Adrenal gland (tissue), 12 donors: ENCODE results near the gene GRAMD2A. TPM values are rescaled to one million over a fixed set of nuclear protein-coding genes. Genes with fewer than 3 reads are reported as not detected.

Source experiments
- DNase-seq, 7 donors: peaks; one replicate each; pipeline ENCODE4 v3.0.0-alpha.2; 2019 to 2020
- H3K27ac ChIP-seq, 5 donors: fragments of 200-600 bp; sonication (generic) in 4 of 5; 1 replicate in 3 of 5; 2 replicates in 2 of 5; pipeline versions ENCODE4 v1.5.1 to v1.8.0; 2016 to 2020; ENCODE audit warnings: mild to moderate bottlenecking in 1 of 5
- H3K27me3 ChIP-seq: fragments of 200-600 bp; 2 replicates; pipeline ENCODE4 v1.8.0; 2021
- H3K36me3 ChIP-seq, 2 donors: fragments of 200-600 bp; replicated peaks in 1 of 2; 1 replicate in 1 of 2; 2 replicates in 1 of 2; pipeline versions ENCODE4 v1.5.1 to v1.8.0; 2018 to 2022
- H3K4me1 ChIP-seq, 2 donors: fragments of 200-600 bp; replicated peaks in 1 of 2; 1 replicate in 1 of 2; 2 replicates in 1 of 2; pipeline versions ENCODE4 v1.5.1 to v1.8.0; 2018 to 2021
- H3K4me3 ChIP-seq, 4 donors: fragments of 200-600 bp; sonication (generic) in 3 of 4; one replicate each; pipeline ENCODE4 v1.5.1; 2016 to 2018
- H3K9me3 ChIP-seq, 3 donors: fragments of 200-600 bp; sonication (generic) in 1 of 3; replicated peaks in 1 of 3; 1 replicate in 2 of 3; 2 replicates in 1 of 3; pipeline versions ENCODE4 v1.5.1 to v1.8.0; 2016 to 2021
- POLR2A ChIP-seq, 2 donors: fragments of 450-650 bp; IDR thresholded peaks; one replicate each; pipeline ENCODE4 v1.6.1; 2017; ENCODE audit warnings: antibody characterized with exemption in 2 of 2, mild to moderate bottlenecking in 2 of 2, moderate library complexity in 1 of 2
- WGBS, 4 donors: extraction: QIAGEN DNeasy Blood & Tissue Kit in 2 of 4; methylation state at CpG; one replicate each; pipeline versions ENCODE4 v1.1.5 to v1.1.7; 2013 to 2017; 5-methylcytosine and 5-hydroxymethylcytosine counted together
- intact Hi-C, 2 donors: fragments of 100-400 bp; cut with DNase I; formaldehyde crosslinking; loops; one replicate each; pipeline versions ENCODE4 v1.14.1 to v1.15.0; 2022 to 2023
- polyA plus RNA-seq, 3 donors: library from polyadenylated mRNA; stranded (reverse); fragments of 200-250 nt in 2 of 3; fragments of 350-450 nt in 1 of 3; fragmentation: Illumina TruSeq in 1 of 3; extraction: RNeasy Lipid Tissue Mini Kit (QIAGEN cat#74804) in 1 of 3; gene quantifications; one replicate each; pipeline ENCODE4 v1.2.3, GENCODE V29; 2013 to 2014
- total RNA-seq, 9 donors: library from RNA; depleted of rRNA in 4 of 9; stranded (reverse); fragments of >200 nt in 4 of 9; fragments of 120-200 nt in 1 of 9; fragmentation: NEBNext Ultra II Directional in 1 of 9; extraction: Animal tissue kit (Norgen Biotek cat#: 25700) in 1 of 9; gene quantifications; one replicate each; pipeline versions ENCODE4 v1.1.0 to v1.2.4, GENCODE V29; 2013 to 2023
- TF ChIP-seq, protein P1 (sequence below), 6 experiments: fragments of 450-650 bp in 4 of 6; fragments of 200-600 bp in 2 of 6; sonication (generic) in 1 of 6; IDR thresholded peaks; 1 replicate in 5 of 6; 2 replicates in 1 of 6; pipeline versions ENCODE4 v1.5.1 to v1.8.0; 2016 to 2021; ENCODE audit warnings: antibody characterized with exemption in 6 of 6, mild to moderate bottlenecking in 2 of 6, moderate library complexity in 1 of 6
- donor health status: healthy with polysubstance abuse.
- donor health status: Bipolar disorder and iron deficiency.
- donor health status: DM: yes; HTN: yes; CAD: no.
- donor health status: DM: no; HTN: no; CAD: no.
- donor health status: DM: no; HTN: no; CAD: no.
- donor health status: DM: yes; HTN: yes; CAD: no.

Gene GRAMD2A
- total and polyA plus RNA-seq, 12 donors: 0.07 to 0.64 (median 0.35) TPM; not detected in 4

- Histone ChIP-seq H3K36me3 (no peaks in the 10 kb centered on the region), H3K4me1 (peaks cover 0 to 22% of the 10 kb centered on the region in 2 donors)
Observed at GRCh38 chr15:72112116-72112515, 85.5 kb downstream of the GRAMD2A start.

DNA sequence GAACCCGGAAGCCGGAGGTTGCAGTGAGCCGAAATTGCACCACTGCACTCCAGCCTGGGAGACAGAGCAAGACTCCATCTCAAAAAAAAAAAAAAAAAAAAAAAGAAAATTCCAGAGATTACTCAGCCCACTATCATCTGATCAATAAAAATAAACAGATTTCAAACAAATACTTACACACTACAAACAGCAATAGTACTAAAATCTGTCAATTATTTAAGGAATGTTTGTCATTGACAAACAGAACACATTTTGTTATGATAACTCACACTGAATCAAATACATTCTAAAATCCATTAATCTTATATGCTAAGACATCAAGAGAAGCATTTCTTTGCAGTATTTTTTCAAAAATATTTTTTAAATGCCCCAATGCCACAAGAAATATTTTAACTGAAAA, 87.2 kb downstream of the GRAMD2A start:
- H3K36me3 ChIP-seq: no peaks in the 10 kb centered on the region
- no peaks in the 10 kb centered on the region for H3K27me3 ChIP-seq
- TF ChIP-seq, protein P1, sequence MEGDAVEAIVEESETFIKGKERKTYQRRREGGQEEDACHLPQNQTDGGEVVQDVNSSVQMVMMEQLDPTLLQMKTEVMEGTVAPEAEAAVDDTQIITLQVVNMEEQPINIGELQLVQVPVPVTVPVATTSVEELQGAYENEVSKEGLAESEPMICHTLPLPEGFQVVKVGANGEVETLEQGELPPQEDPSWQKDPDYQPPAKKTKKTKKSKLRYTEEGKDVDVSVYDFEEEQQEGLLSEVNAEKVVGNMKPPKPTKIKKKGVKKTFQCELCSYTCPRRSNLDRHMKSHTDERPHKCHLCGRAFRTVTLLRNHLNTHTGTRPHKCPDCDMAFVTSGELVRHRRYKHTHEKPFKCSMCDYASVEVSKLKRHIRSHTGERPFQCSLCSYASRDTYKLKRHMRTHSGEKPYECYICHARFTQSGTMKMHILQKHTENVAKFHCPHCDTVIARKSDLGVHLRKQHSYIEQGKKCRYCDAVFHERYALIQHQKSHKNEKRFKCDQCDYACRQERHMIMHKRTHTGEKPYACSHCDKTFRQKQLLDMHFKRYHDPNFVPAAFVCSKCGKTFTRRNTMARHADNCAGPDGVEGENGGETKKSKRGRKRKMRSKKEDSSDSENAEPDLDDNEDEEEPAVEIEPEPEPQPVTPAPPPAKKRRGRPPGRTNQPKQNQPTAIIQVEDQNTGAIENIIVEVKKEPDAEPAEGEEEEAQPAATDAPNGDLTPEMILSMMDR (IDR thresholded peaks at IDR 0.05): no peak
- no peak for TF ChIP-seq POLR2A (IDR thresholded peaks at IDR 0.05)
- intact Hi-C loops: no loop called here
- no peak overlapping the region for H3K4me3 ChIP-seq
- no peaks in the 10 kb centered on the region for H3K9me3 ChIP-seq
- peaks cover 0 to 20% of the 10 kb centered on the region in 2 donors for H3K4me1 ChIP-seq
- WGBS, 4 donors: 88 to 100% (median 94%) methylated on average over 3 of the region's 3 CpGs
- H3K27ac ChIP-seq: no peak overlapping the region
- DNase-seq: no peak

More at GRCh38 chr15:72112116-72112515, 85.5 kb downstream of the GRAMD2A start:
- H3K27me3 ChIP-seq: no peaks in the 10 kb centered on the region
- WGBS, 4 donors: 74 to 84% (median 77%) methylated on average over 2 of the region's 2 CpGs
- H3K9me3 ChIP-seq: no peaks in the 10 kb centered on the region
- H3K4me3 ChIP-seq: no peak overlapping the region
- no peak overlapping the region for H3K27ac ChIP-seq
- intact Hi-C loops: no loop called here
- DNase-seq: no peak
- TF ChIP-seq POLR2A (IDR thresholded peaks at IDR 0.05): no peak
- TF ChIP-seq, protein P1 (IDR thresholded peaks at IDR 0.05): no peak

Other genes with a start within 250 kb of the GRAMD2A start
- gene MYO9A, start 79.6 kb downstream of the GRAMD2A start, total RNA-seq: 10 to 100 TPM; 14.1 to 34.0 (median 24.8) TPM
- 1 to 10 TPM; 3.0 to 8.6 (median 3.2) TPM for gene MYO9A, start 79.6 kb downstream of the GRAMD2A start, polyA plus RNA-seq
- gene SENP8, start 79.4 kb downstream of the GRAMD2A start, total RNA-seq: 1 to 10 TPM; 2.3 to 4.6 (median 3.6) TPM
- 1 to 10 TPM in 2 of 3 donors, under 1 TPM in 1; 0.94 to 6.0 (median 1.1) TPM for gene SENP8, start 79.4 kb downstream of the GRAMD2A start, polyA plus RNA-seq
- 1,000 to 10,000 TPM in 6 of 9 donors, 100 to 1,000 TPM in 3; 396 to 1,257 (median 1,069) TPM for gene PKM, start 33.4 kb upstream of the GRAMD2A start, total RNA-seq
- gene PKM, start 33.4 kb upstream of the GRAMD2A start, polyA plus RNA-seq: 1,000 to 10,000 TPM in 1 of 3 donors, 100 to 1,000 TPM in 2; 520 to 1,308 (median 545) TPM
- 10 to 100 TPM; 37.4 to 86.6 (median 70.7) TPM for gene PARP6, start 74.8 kb upstream of the GRAMD2A start, total RNA-seq
- 100 to 1,000 TPM in 2 of 3 donors, 10 to 100 TPM in 1; 68.4 to 464 (median 239) TPM for gene PARP6, start 74.8 kb upstream of the GRAMD2A start, polyA plus RNA-seq
- 1 to 10 TPM; 1.2 to 4.1 (median 2.1) TPM for gene CELF6, start 122.4 kb upstream of the GRAMD2A start, total RNA-seq
- gene CELF6, start 122.4 kb upstream of the GRAMD2A start, polyA plus RNA-seq: 10 to 100 TPM in 2 of 3 donors, 1 to 10 TPM in 1; 3.2 to 24.1 (median 12.1) TPM
- 100 to 1,000 TPM in 8 of 9 donors, 10 to 100 TPM in 1; 82.2 to 219 (median 150) TPM for gene HEXA, start 178.2 kb upstream of the GRAMD2A start, total RNA-seq
- 100 to 1,000 TPM in 2 of 3 donors, 10 to 100 TPM in 1; 80.1 to 372 (median 289) TPM for gene HEXA, start 178.2 kb upstream of the GRAMD2A start, polyA plus RNA-seq
- gene TMEM202, start 200.5 kb upstream of the GRAMD2A start, total RNA-seq: not detected
- not detected for gene TMEM202, start 200.5 kb upstream of the GRAMD2A start, polyA plus RNA-seq